Measurements from ENCODE around the gene SCNN1A.

DNA sequence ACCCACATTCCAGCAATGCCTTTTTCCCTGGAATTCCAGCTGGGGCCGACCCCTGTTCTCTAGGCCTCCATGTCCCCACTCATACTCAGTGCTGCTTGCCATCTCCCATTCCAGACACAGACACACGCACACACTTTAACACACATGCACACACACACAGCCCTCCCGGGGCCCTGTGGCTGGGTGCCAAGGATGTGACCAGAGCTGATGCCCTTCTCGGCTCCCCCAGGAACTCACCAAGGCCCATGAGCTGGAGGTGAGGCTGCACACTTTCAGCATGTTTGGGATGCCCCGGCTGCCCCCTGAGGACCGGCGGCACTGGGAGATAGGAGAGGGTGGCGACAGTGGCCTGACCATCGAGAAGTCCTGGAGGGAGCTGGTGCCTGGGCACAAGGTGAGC lies 60.6 kb downstream of the SCNN1A start:
- TF ChIP-seq, protein P1, sequence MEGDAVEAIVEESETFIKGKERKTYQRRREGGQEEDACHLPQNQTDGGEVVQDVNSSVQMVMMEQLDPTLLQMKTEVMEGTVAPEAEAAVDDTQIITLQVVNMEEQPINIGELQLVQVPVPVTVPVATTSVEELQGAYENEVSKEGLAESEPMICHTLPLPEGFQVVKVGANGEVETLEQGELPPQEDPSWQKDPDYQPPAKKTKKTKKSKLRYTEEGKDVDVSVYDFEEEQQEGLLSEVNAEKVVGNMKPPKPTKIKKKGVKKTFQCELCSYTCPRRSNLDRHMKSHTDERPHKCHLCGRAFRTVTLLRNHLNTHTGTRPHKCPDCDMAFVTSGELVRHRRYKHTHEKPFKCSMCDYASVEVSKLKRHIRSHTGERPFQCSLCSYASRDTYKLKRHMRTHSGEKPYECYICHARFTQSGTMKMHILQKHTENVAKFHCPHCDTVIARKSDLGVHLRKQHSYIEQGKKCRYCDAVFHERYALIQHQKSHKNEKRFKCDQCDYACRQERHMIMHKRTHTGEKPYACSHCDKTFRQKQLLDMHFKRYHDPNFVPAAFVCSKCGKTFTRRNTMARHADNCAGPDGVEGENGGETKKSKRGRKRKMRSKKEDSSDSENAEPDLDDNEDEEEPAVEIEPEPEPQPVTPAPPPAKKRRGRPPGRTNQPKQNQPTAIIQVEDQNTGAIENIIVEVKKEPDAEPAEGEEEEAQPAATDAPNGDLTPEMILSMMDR (IDR thresholded peaks at IDR 0.05), result no peak
- TF ChIP-seq POLR2AphosphoS5 (IDR thresholded peaks at IDR 0.05; ENCODE audit: insufficient read depth in 1 of 2, low read depth in 1 of 2), result no peak
